ENCODE data around the gene PRKCH. TPM values are rescaled to one million over a fixed set of nuclear protein-coding genes. Genes with fewer than 3 reads are reported as not detected.
A peak's percentile ranks its signal among the peaks of the same experiment; 100 is the strongest.

PRKCH gene
- polyA plus RNA-seq, 3 donors = 3.6 to 6.2 (median 5.4) TPM

- WGBS (ENCODE audit: insufficient coverage) = no CpG with 5 or more reads among the region's 1 CpG
- no peak overlapping the region for H3K4me3 Mint-ChIP-seq
- Histone ChIP-seq H3K36me3 (replicated peaks in 1 of 2; ENCODE audit: control insufficient read depth in 1 of 2, insufficient read depth in 2 of 2, low read length in 2 of 2) (no peaks in the 10 kb centered on the region), H4K20me1 (ENCODE audit: insufficient read depth, low read length) (no peaks in the 10 kb centered on the region), H2AFZ (ENCODE audit: insufficient read depth, low read depth, low read length, poor library complexity, severe bottlenecking) (no peak overlapping the region), H3K9ac (ENCODE audit: insufficient read depth, low read length, poor library complexity, severe bottlenecking) (no peak overlapping the region), H3K9me3 (replicated peaks in 1 of 2; ENCODE audit: control insufficient read depth in 1 of 2, insufficient read depth in 1 of 2, low read length in 2 of 2) (no peaks in the 10 kb centered on the region), H3K4me3 (replicated peaks in 1 of 3; ENCODE audit: low read depth in 2 of 3, low read length in 3 of 3) (no peak overlapping the region), H3K27ac (ENCODE audit: low read depth in 1 of 2, low read length in 2 of 2) (no peak overlapping the region), H3K4me2 (replicated peaks; ENCODE audit: extremely low read depth, low read length, poor library complexity, severe bottlenecking) (no peak overlapping the region), H3K27me3 (ENCODE audit: control insufficient read depth in 2 of 2, insufficient read depth in 2 of 2, low read length in 2 of 2) (no peaks in the 10 kb centered on the region), H3K79me2 (ENCODE audit: insufficient read depth, low read length) (no peaks in the 10 kb centered on the region), H3K4me1 (ENCODE audit: control insufficient read depth in 1 of 2, insufficient read depth in 2 of 2, low read length in 2 of 2) (peaks cover 10 to 13% of the 10 kb centered on the region in 2 donors)
- peak overlapping the region in 1 of 7 donors; percentile 21 for H3K27ac Mint-ChIP-seq
- intact Hi-C loops (cut with micrococcal nuclease) = no loop called here
- peaks cover 28% of the 10 kb centered on the region for H3K4me1 Mint-ChIP-seq
- no peak for DNase-seq
- peaks cover 0 to 2% (median 0%) of the 10 kb centered on the region in 3 donors for H3K27me3 Mint-ChIP-seq (ENCODE audit: low read depth in 3 of 3)
- H3K36me3 Mint-ChIP-seq = peaks cover 6 to 11% of the 10 kb centered on the region in 2 donors
- no peaks in the 10 kb centered on the region for H3K9me3 Mint-ChIP-seq
- no peak for TF ChIP-seq CTCF (IDR thresholded peaks at IDR 0.05)
Measured at GRCh38 chr14:61514927-61515326, 193.5 kb downstream of the PRKCH start.

DNA sequence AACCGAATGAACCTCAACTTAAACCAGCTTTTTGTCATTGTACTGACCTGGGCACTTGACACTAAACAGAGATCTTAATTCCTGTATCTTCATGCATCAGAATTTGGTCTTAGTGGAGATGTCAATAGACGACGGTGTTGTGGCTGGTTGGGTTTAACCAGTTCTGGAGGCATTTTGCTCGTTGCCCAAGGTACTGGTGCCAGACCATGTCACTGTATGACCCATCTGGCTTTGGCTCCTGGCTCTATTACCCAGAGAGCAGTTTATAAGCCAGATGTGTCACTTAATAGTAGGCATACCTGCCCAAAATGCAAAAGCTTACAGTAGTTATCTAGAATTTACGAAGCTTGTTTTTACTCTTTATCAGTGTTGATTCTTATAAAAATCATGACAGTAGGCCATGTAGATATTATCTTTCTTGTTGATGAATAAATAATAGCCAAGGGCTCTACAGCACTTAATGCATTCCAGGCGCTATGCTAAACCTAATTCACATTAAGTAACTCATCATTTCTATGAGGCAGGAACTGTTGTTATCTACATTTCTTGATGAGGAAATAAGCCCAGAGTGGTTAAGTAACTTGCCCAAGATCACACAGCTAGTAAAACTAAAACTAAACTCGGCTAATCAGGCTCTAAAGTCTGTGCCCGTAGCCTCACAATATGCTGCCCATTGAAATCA lies 194.2 kb downstream of the PRKCH start:
- Histone ChIP-seq H3K9me3 (replicated peaks in 1 of 2; ENCODE audit: control insufficient read depth in 1 of 2, insufficient read depth in 1 of 2, low read length in 2 of 2) (no peaks in the 10 kb centered on the region), H3K27me3 (ENCODE audit: control insufficient read depth in 2 of 2, insufficient read depth in 2 of 2, low read length in 2 of 2) (no peaks in the 10 kb centered on the region), H4K20me1 (ENCODE audit: insufficient read depth, low read length) (no peaks in the 10 kb centered on the region), H3K79me2 (ENCODE audit: insufficient read depth, low read length) (no peaks in the 10 kb centered on the region), H3K4me3 (replicated peaks in 1 of 3; ENCODE audit: low read depth in 2 of 3, low read length in 3 of 3) (no peak overlapping the region), H2AFZ (ENCODE audit: insufficient read depth, low read depth, low read length, poor library complexity, severe bottlenecking) (no peak overlapping the region), H3K4me2 (replicated peaks; ENCODE audit: extremely low read depth, low read length, poor library complexity, severe bottlenecking) (no peak overlapping the region), H3K9ac (ENCODE audit: insufficient read depth, low read length, poor library complexity, severe bottlenecking) (no peak overlapping the region), H3K4me1 (ENCODE audit: control insufficient read depth in 1 of 2, insufficient read depth in 2 of 2, low read length in 2 of 2) (peaks cover 10 to 13% of the 10 kb centered on the region in 2 donors), H3K27ac (ENCODE audit: low read depth in 1 of 2, low read length in 2 of 2) (no peak overlapping the region), H3K36me3 (replicated peaks in 1 of 2; ENCODE audit: control insufficient read depth in 1 of 2, insufficient read depth in 2 of 2, low read length in 2 of 2) (no peaks in the 10 kb centered on the region)
- H3K4me3 Mint-ChIP-seq = no peak overlapping the region
- intact Hi-C loops (cut with micrococcal nuclease) = no loop called here
- H3K4me1 Mint-ChIP-seq = peaks cover 23% of the 10 kb centered on the region
- peaks cover 6 to 11% of the 10 kb centered on the region in 2 donors for H3K36me3 Mint-ChIP-seq
- H3K27me3 Mint-ChIP-seq (ENCODE audit: low read depth in 3 of 3) = peaks cover 0 to 2% (median 0%) of the 10 kb centered on the region in 3 donors
- no peak for DNase-seq
- no peaks in the 10 kb centered on the region for H3K9me3 Mint-ChIP-seq
- H3K27ac Mint-ChIP-seq = peak overlapping the region in 2 of 7 donors; percentile 21 to 54
- WGBS (ENCODE audit: insufficient coverage) = 100% methylated on average over 5 of the region's 8 CpGs
- TF ChIP-seq CTCF (IDR thresholded peaks at IDR 0.05) = no peak

Data from CD14-positive monocyte (primary cell).